GM12878 (cell line): ENCODE results near the gene MIF. TPM values are rescaled to one million over a fixed set of nuclear protein-coding genes. Genes with fewer than 3 reads are reported as not detected.
A peak's percentile ranks its signal among the peaks of the same experiment; 100 is the strongest.

Experiments used
- ATAC-seq: fragments of 200-7000 bp; cut with Tn5 transposase; 3 replicates; pipeline ENCODE4 v1.9.1; 2020; ENCODE audit warnings: mild to moderate bottlenecking, moderate library complexity
- BruUV-seq: library from RNA; stranded (reverse); fragments of 400-500 nt; replicated peaks from 2 replicates; lab custom pipeline; 2021; lab: Mats Ljungman, UMichigan
- CTCF ChIA-PET: fragments of 300-600 bp; sonication (Branson Sonifier 250); formaldehyde crosslinking; extraction: SDS; loops from one replicate; lab custom pipeline; 2021; ENCODE audit warnings: inconsistent platforms; lab: Yijun Ruan, JAX
- POLR2A ChIA-PET: fragments of 350-600 bp; formaldehyde crosslinking; extraction: SDS; loops from one replicate; lab custom pipeline; 2021; ENCODE audit warnings: inconsistent platforms; lab: Charles Lee
- RAD21 ChIA-PET: fragments of 300-600 bp; sonication (Branson Sonifier 250); formaldehyde crosslinking; loops from one replicate; lab custom pipeline; 2023; ENCODE audit warnings: antibody characterized with exemption; ENCODE audit not compliant: unreplicated experiment; lab: Charles Lee
- SMC1A ChIA-PET: fragments of 300-600 bp; sonication (Branson Sonifier 250); formaldehyde crosslinking; loops from one replicate; lab custom pipeline; 2023; ENCODE audit not compliant: unreplicated experiment, uncharacterized antibody; lab: Charles Lee
- DNase-seq: peaks from one replicate; pipeline ENCODE4 v3.0.0-alpha.2; 2011; ENCODE audit warnings: low read depth, low spot score
- FAIRE-seq: peaks from 3 replicates; lab custom pipeline; 2011; peaks lifted over from hg19 to GRCh38; lab: Jason Lieb, UNC
- H2AFZ ChIP-seq: 2 replicates; pipeline ENCODE4 v1.6.0; 2011; ENCODE audit warnings: low read depth, low read length, control low read depth; ENCODE audit not compliant: control insufficient read depth
- H3K27ac ChIP-seq: 2 replicates; pipeline ENCODE4 v1.5.1; 2011; ENCODE audit warnings: control low read depth; ENCODE audit not compliant: control insufficient read depth, insufficient read depth
- H3K27me3 ChIP-seq, 2 experiments: replicated peaks in 1 of 2; 2 replicates each; pipeline versions ENCODE4 v1.6.0 to v1.6.1; 2011; ENCODE audit warnings: low read length in 1 of 2; ENCODE audit not compliant: control insufficient read depth in 2 of 2, insufficient read depth in 2 of 2
- H3K36me3 ChIP-seq, 2 experiments: 2 replicates each; pipeline ENCODE4 v1.5.1; 2011; ENCODE audit warnings: low read length in 1 of 2; ENCODE audit not compliant: control insufficient read depth in 2 of 2, insufficient read depth in 2 of 2
- H3K4me1 ChIP-seq: 2 replicates; pipeline ENCODE4 v1.6.1; 2011; ENCODE audit warnings: mild to moderate bottlenecking, low read length, moderate library complexity, mixed read lengths; ENCODE audit not compliant: control insufficient read depth, insufficient read depth
- H3K4me2 ChIP-seq: 2 replicates; pipeline ENCODE4 v1.6.0; 2011; ENCODE audit warnings: control low read depth; ENCODE audit not compliant: control insufficient read depth, insufficient read depth
- H3K4me3 ChIP-seq: fragments of 200-600 bp; sonication (generic); 2 replicates; pipeline ENCODE4 v1.5.1; 2016
- H3K79me2 ChIP-seq: 2 replicates; pipeline ENCODE4 v1.6.0; 2011; ENCODE audit warnings: low read length; ENCODE audit not compliant: control insufficient read depth, insufficient read depth
- H3K9ac ChIP-seq: 2 replicates; pipeline ENCODE4 v1.8.0; 2011; ENCODE audit warnings: low read length, control low read depth, mixed read lengths; ENCODE audit not compliant: control insufficient read depth, insufficient read depth
- H3K9me3 ChIP-seq: replicated peaks from 3 replicates; pipeline ENCODE4 v1.5.1; 2011; ENCODE audit warnings: mild to moderate bottlenecking, low read length; ENCODE audit not compliant: control insufficient read depth, insufficient read depth
- H4K20me1 ChIP-seq: 2 replicates; pipeline ENCODE4 v1.6.0; 2011; ENCODE audit not compliant: control insufficient read depth, insufficient read depth
- EED ChIP-seq: sonication (generic); IDR thresholded peaks from 2 replicates; pipeline ENCODE4 v1.6.1; 2016; ENCODE audit warnings: antibody characterized with exemption, low read depth
- ETV6 ChIP-seq, 2 experiments: fragments of 450-650 bp in 1 of 2; IDR thresholded peaks in 1 of 2; conservative IDR thresholded peaks in 1 of 2; 2 replicates each; pipeline ENCODE4 v1.6.1; 2014; ENCODE audit warnings: antibody characterized with exemption in 1 of 2, borderline replicate concordance in 1 of 2, low read depth in 1 of 2, mild to moderate bottlenecking in 1 of 2, moderate library complexity in 1 of 2
- GATAD2B ChIP-seq: fragments of 450-650 bp; conservative IDR thresholded peaks from 2 replicates; pipeline ENCODE4 v1.6.1; 2017; ENCODE audit warnings: low read depth, mild to moderate bottlenecking, moderate library complexity
- IKZF2 ChIP-seq, 2 experiments: fragments of 450-650 bp; IDR thresholded peaks; 2 replicates each; pipeline ENCODE4 v1.6.1; 2017; ENCODE audit warnings: mild to moderate bottlenecking in 2 of 2, moderate library complexity in 2 of 2
- JUNB ChIP-seq: IDR thresholded peaks from 2 replicates; pipeline ENCODE4 v1.6.1; 2016; ENCODE audit warnings: antibody characterized with exemption, mild to moderate bottlenecking
- NFIC ChIP-seq: IDR thresholded peaks from 2 replicates; pipeline ENCODE4 v1.6.1; 2012; ENCODE audit warnings: low read depth, mild to moderate bottlenecking, inconsistent platforms, low read length, moderate library complexity
- NFYB ChIP-seq: IDR thresholded peaks from 2 replicates; pipeline ENCODE4 v1.6.1; 2011; ENCODE audit warnings: low read depth, mild to moderate bottlenecking, low read length, improper control_type of control experiment, moderate library complexity; ENCODE audit not compliant: insufficient read depth
- POLR2AphosphoS5 ChIP-seq: IDR thresholded peaks from 2 replicates; pipeline ENCODE4 v1.6.1; 2011; ENCODE audit warnings: mild to moderate bottlenecking, low read length, inconsistent platforms
- RBBP5 ChIP-seq: fragments of 200-600 bp; sonication (generic); conservative IDR thresholded peaks from 2 replicates; pipeline ENCODE4 v1.6.1; 2016
- RCOR1 ChIP-seq: conservative IDR thresholded peaks from 2 replicates; pipeline ENCODE4 v1.6.1; 2012; ENCODE audit warnings: low read depth, low read length, improper control_type of control experiment
- RELA ChIP-seq: fragments of 450-650 bp; IDR thresholded peaks from 2 replicates; pipeline ENCODE4 v1.8.0; 2014; ENCODE audit warnings: borderline replicate concordance; ENCODE audit not compliant: partially characterized antibody
- RUNX3 ChIP-seq: IDR thresholded peaks from 2 replicates; pipeline ENCODE4 v1.6.1; 2012; ENCODE audit warnings: low read length, inconsistent platforms
- SIX5 ChIP-seq: IDR thresholded peaks from 2 replicates; pipeline ENCODE4 v1.6.1; 2011; ENCODE audit warnings: mild to moderate bottlenecking, low read depth, low read length, moderate library complexity; ENCODE audit not compliant: severe bottlenecking
- TCF3 ChIP-seq: IDR thresholded peaks from 2 replicates; pipeline ENCODE4 v1.6.1; 2012; ENCODE audit warnings: low read depth, mild to moderate bottlenecking, low read length, borderline replicate concordance; ENCODE audit not compliant: insufficient read depth
- ZNF384 ChIP-seq: IDR thresholded peaks from 2 replicates; pipeline ENCODE4 v1.6.1; 2012; ENCODE audit warnings: low read depth, mild to moderate bottlenecking, low read length, improper control_type of control experiment, borderline replicate concordance
- WGBS: methylation state at CpG from one replicate; pipeline ENCODE4 v1.1.6; 2016; ENCODE audit warnings: low lambda C conversion rate; ENCODE audit not compliant: insufficient replicate concordance, insufficient coverage; ENCODE audit errors: missing lambda C conversion rate; 5-methylcytosine and 5-hydroxymethylcytosine counted together
- in situ Hi-C: fragments of 300-500 bp; cut with MboI; formaldehyde crosslinking; loops from 9 replicates; pipeline ENCODE4 v1.14.3; 2018; ENCODE audit warnings: mixed read lengths
- intact Hi-C: fragments of 100-400 bp; cut with micrococcal nuclease; formaldehyde crosslinking; loops from one replicate; pipeline ENCODE4 v1.14.2; 2022; ENCODE audit not compliant: unreplicated experiment
- polyA plus RNA-seq, 11 experiments: library from polyadenylated mRNA; depleted of rRNA in 4 of 11; unstranded in 6 of 11; stranded (reverse) in 5 of 11; fragments of >200 nt; fragmentation: Nextera tagmentation in 4 of 11; fragmentation: Illumina TruSeq in 1 of 11; extraction: Ambion mirVana in 4 of 11; extraction: Trizol in 1 of 11; gene quantifications; 1 replicate in 1 of 11; 2 replicates in 10 of 11; pipeline versions ENCODE4 v1.2.1 to v1.2.3, GENCODE V29; 2011 to 2016; ENCODE audit warnings: inconsistent platforms in 2 of 11, missing spikeins in 2 of 11, low read depth in 1 of 11
- total RNA-seq, 4 experiments: library from RNA; depleted of rRNA in 3 of 4; stranded (reverse); fragments of >200 nt in 3 of 4; fragmentation: Illumina TruSeq in 1 of 4; extraction: Trizol in 1 of 4; gene quantifications; 2 replicates each; pipeline versions ENCODE4 v1.2.1 to v1.2.3, GENCODE V29; 2013 to 2021
- TF ChIP-seq, protein P1 (sequence below): fragments of 450-650 bp; IDR thresholded peaks from 2 replicates; pipeline ENCODE4 v1.6.1; 2017; ENCODE audit warnings: mild to moderate bottlenecking, moderate library complexity
- TF ChIP-seq, protein P2 (sequence below): fragments of 450-650 bp; IDR thresholded peaks from 2 replicates; pipeline ENCODE4 v1.6.1; 2017; ENCODE audit warnings: borderline replicate concordance

MIF gene
- total and polyA plus RNA-seq, 10 of the 15 experiments (the other 5 are each of a cell fraction or from before 2014, with no cell fraction given): 37.7 to 2,972 (median 766) TPM

DNA sequence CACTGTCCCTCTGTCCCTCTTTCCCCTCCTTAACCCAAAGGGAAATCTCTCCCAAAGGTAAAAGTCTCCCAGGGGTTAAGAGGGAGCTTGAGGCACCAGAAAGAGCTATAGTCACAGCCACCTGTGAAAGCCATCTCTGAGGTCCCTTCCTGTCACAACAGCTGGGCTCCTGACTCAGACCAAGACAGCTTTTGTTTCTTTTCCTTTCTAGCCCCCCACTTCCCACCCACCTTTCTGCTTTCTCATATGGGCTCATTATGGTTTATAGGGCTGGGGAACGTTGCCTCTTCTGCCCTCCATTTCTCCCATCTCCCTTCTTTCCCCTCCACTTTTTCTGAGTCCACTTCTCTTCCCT lies 19.1 kb downstream of the MIF start:
- SMC1A ChIA-PET: interaction anchor here (1.1 to 2.2 kb wide), 3 partner anchors 19 to 334 kb away, joined by 3 to 14 read pairs (median 5); partner anchors contain the start of genes MIF and SLC2A11
- Histone ChIP-seq H3K4me3 (peak overlapping the region; percentile 73), H3K27ac (peak overlapping the region; percentile 99), H3K9me3 (no peaks in the 10 kb centered on the region), H3K4me1 (peaks cover 2% of the 10 kb centered on the region; the same call in 1 of the 2 replicates), H3K36me3 (peaks cover 0 to 4% of the 10 kb centered on the region in 2 experiments; a peak in 1 of 4 replicates), H3K27me3 (no peaks in the 10 kb centered on the region), H3K9ac (peak overlapping the region; percentile 96), H4K20me1 (no peaks in the 10 kb centered on the region), H3K4me2 (peak overlapping the region; percentile 79), H2AFZ (peak overlapping the region; percentile 42; the same call in 1 of the 2 replicates), H3K79me2 (peaks cover 7% of the 10 kb centered on the region)
- 6% methylated on average over 1 of the region's 1 CpG for WGBS
- peak; percentile 66 for FAIRE-seq
- RAD21 ChIA-PET: interaction anchor here (1.0 to 2.5 kb wide), 5 partner anchors 19 to 99 kb away, joined by 3 to 16 read pairs (median 4); partner anchors contain the start of genes CABIN1, MIF and SLC2A11
- CTCF ChIA-PET: interaction anchor here (0.7 to 6.2 kb wide), 4 partner anchors 17 to 56 kb away, joined by 3 to 37 read pairs (median 4); partner anchors contain the start of genes MIF and SLC2A11
- no peak for DNase-seq
- POLR2A ChIA-PET: interaction anchor here (0.5 to 2.4 kb wide), 12 partner anchors 9 to 843 kb away, joined by 3 to 29 read pairs (median 4); partner anchors contain the start of genes MIF and SLC2A11
- ATAC-seq: peak; percentile 21
- intact Hi-C loops (no loop called here), in situ Hi-C loops (no loop called here)
- BruUV-seq: no TSS peak
- TF ChIP-seq, protein P1, sequence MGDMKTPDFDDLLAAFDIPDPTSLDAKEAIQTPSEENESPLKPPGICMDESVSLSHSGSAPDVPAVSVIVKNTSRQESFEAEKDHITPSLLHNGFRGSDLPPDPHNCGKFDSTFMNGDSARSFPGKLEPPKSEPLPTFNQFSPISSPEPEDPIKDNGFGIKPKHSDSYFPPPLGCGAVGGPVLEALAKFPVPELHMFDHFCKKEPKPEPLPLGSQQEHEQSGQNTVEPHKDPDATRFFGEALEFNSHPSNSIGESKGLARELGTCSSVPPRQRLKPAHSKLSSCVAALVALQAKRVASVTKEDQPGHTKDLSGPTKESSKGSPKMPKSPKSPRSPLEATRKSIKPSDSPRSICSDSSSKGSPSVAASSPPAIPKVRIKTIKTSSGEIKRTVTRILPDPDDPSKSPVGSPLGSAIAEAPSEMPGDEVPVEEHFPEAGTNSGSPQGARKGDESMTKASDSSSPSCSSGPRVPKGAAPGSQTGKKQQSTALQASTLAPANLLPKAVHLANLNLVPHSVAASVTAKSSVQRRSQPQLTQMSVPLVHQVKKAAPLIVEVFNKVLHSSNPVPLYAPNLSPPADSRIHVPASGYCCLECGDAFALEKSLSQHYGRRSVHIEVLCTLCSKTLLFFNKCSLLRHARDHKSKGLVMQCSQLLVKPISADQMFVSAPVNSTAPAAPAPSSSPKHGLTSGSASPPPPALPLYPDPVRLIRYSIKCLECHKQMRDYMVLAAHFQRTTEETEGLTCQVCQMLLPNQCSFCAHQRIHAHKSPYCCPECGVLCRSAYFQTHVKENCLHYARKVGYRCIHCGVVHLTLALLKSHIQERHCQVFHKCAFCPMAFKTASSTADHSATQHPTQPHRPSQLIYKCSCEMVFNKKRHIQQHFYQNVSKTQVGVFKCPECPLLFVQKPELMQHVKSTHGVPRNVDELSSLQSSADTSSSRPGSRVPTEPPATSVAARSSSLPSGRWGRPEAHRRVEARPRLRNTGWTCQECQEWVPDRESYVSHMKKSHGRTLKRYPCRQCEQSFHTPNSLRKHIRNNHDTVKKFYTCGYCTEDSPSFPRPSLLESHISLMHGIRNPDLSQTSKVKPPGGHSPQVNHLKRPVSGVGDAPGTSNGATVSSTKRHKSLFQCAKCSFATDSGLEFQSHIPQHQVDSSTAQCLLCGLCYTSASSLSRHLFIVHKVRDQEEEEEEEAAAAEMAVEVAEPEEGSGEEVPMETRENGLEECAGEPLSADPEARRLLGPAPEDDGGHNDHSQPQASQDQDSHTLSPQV: no peak
- TF ChIP-seq ZNF384: no peak
- peak in 1 of 2 experiments; percentile 91; a peak in 2 of 4 replicates for TF ChIP-seq ETV6 (conservative IDR thresholded peaks at IDR 0.05 in 1 of 2, IDR thresholded peaks at IDR 0.05 in 1 of 2; ENCODE audit: borderline replicate concordance in 1 of 2, low read depth in 1 of 2)
- TF ChIP-seq GATAD2B: no peak
- peak; percentile 67; the same call in 1 of the 2 replicates for TF ChIP-seq EED
- peak; percentile 13; the same call in 1 of the 2 replicates for TF ChIP-seq POLR2AphosphoS5
- TF ChIP-seq, protein P2, sequence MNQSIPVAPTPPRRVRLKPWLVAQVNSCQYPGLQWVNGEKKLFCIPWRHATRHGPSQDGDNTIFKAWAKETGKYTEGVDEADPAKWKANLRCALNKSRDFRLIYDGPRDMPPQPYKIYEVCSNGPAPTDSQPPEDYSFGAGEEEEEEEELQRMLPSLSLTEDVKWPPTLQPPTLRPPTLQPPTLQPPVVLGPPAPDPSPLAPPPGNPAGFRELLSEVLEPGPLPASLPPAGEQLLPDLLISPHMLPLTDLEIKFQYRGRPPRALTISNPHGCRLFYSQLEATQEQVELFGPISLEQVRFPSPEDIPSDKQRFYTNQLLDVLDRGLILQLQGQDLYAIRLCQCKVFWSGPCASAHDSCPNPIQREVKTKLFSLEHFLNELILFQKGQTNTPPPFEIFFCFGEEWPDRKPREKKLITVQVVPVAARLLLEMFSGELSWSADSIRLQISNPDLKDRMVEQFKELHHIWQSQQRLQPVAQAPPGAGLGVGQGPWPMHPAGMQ: no peak
- no peak for TF ChIP-seq RCOR1
- TF ChIP-seq NFYB: no peak
- no peak for TF ChIP-seq RELA
- TF ChIP-seq NFIC: 0 out of 2 replicates have a peak, but pooled peaks have one; percentile 32
- peak; percentile 95 for TF ChIP-seq TCF3
- TF ChIP-seq RBBP5: no peak
- peak in 1 of 2 experiments; percentile 46; a peak in 1 of 4 replicates for TF ChIP-seq IKZF2 (IDR thresholded peaks at IDR 0.05)
- TF ChIP-seq RUNX3: peak; percentile 20; the same call in 1 of the 2 replicates
- no peak for TF ChIP-seq SIX5
- TF ChIP-seq JUNB: peak; percentile 70
